ENCODE data around the gene COMTD1. TPM values are rescaled to one million over a fixed set of nuclear protein-coding genes. Genes with fewer than 3 reads are reported as not detected.

The COMTD1 gene
- total RNA-seq, 3 donors from 2014 or later: 42.9 to 76.3 (median 72.3) TPM

GRCh38 chr10:75253281-75254220, 17.8 kb upstream of the COMTD1 start:
- no peaks in the 10 kb centered on the region for H3K4me1 ChIP-seq (ENCODE audit: low read depth)
- intact Hi-C loops (cut with DNase I, micrococcal nuclease): no loop called here
- no peak overlapping the region for H3K4me3 ChIP-seq
- TF ChIP-seq CTCF (IDR thresholded peaks at IDR 0.05): no peak
- peaks cover 12% of the 10 kb centered on the region for H3K9me3 ChIP-seq
- DNase-seq: no peak
- H3K36me3 ChIP-seq (ENCODE audit: low read depth): no peaks in the 10 kb centered on the region
- no peak for ATAC-seq

GRCh38 chr10:75250934-75251333, 15.2 kb upstream of the COMTD1 start:
- Histone ChIP-seq H3K4me3 (no peak overlapping the region), H3K36me3 (ENCODE audit: low read depth) (no peaks in the 10 kb centered on the region), H3K4me1 (ENCODE audit: low read depth) (peaks cover 1% of the 10 kb centered on the region), H3K9me3 (peaks cover 12% of the 10 kb centered on the region)
- ATAC-seq (peak; percentile 55), DNase-seq (no peak)
- TF ChIP-seq CTCF (IDR thresholded peaks at IDR 0.05): no peak
- intact Hi-C loops (cut with DNase I, micrococcal nuclease): no loop called here

GRCh38 chr10:75247797-75248196, 12.0 kb upstream of the COMTD1 start:
- TF ChIP-seq CTCF (IDR thresholded peaks at IDR 0.05): no peak
- H3K9me3 ChIP-seq: no peaks in the 10 kb centered on the region
- DNase-seq: no peak
- peaks cover 28% of the 10 kb centered on the region for H3K4me1 ChIP-seq (ENCODE audit: low read depth)
- intact Hi-C loops (cut with DNase I, micrococcal nuclease): no loop called here
- no peak overlapping the region for H3K4me3 ChIP-seq
- ATAC-seq: no peak
- no peaks in the 10 kb centered on the region for H3K36me3 ChIP-seq (ENCODE audit: low read depth)

GRCh38 chr10:75246506-75246905, 10.7 kb upstream of the COMTD1 start:
- intact Hi-C loops (cut with DNase I, micrococcal nuclease): no loop called here
- no peaks in the 10 kb centered on the region for H3K36me3 ChIP-seq (ENCODE audit: low read depth)
- no peak overlapping the region for H3K4me3 ChIP-seq
- TF ChIP-seq CTCF (IDR thresholded peaks at IDR 0.05): no peak
- H3K9me3 ChIP-seq: no peaks in the 10 kb centered on the region
- DNase-seq (no peak), ATAC-seq (no peak)
- H3K4me1 ChIP-seq (ENCODE audit: low read depth): peaks cover 28% of the 10 kb centered on the region

GRCh38 chr10:75245354-75246250, 9.8 kb upstream of the COMTD1 start:
- H3K4me1 ChIP-seq (ENCODE audit: low read depth): peaks cover 28% of the 10 kb centered on the region
- no peaks in the 10 kb centered on the region for H3K9me3 ChIP-seq
- TF ChIP-seq CTCF (IDR thresholded peaks at IDR 0.05): no peak
- no peaks in the 10 kb centered on the region for H3K36me3 ChIP-seq (ENCODE audit: low read depth)
- H3K4me3 ChIP-seq: no peak overlapping the region
- intact Hi-C loops (cut with DNase I, micrococcal nuclease): no loop called here
- peak; percentile 87 for ATAC-seq
- peak; percentile 83 to 85 (median 84) for DNase-seq
